ENCODE data around the gene MARVELD3.
"Not testable (repeated sequence)": the region's sequence is repeated elsewhere in the genome, so short reads cannot be mapped to it uniquely, and the experiment has no call there.

The MARVELD3 gene

DNA sequence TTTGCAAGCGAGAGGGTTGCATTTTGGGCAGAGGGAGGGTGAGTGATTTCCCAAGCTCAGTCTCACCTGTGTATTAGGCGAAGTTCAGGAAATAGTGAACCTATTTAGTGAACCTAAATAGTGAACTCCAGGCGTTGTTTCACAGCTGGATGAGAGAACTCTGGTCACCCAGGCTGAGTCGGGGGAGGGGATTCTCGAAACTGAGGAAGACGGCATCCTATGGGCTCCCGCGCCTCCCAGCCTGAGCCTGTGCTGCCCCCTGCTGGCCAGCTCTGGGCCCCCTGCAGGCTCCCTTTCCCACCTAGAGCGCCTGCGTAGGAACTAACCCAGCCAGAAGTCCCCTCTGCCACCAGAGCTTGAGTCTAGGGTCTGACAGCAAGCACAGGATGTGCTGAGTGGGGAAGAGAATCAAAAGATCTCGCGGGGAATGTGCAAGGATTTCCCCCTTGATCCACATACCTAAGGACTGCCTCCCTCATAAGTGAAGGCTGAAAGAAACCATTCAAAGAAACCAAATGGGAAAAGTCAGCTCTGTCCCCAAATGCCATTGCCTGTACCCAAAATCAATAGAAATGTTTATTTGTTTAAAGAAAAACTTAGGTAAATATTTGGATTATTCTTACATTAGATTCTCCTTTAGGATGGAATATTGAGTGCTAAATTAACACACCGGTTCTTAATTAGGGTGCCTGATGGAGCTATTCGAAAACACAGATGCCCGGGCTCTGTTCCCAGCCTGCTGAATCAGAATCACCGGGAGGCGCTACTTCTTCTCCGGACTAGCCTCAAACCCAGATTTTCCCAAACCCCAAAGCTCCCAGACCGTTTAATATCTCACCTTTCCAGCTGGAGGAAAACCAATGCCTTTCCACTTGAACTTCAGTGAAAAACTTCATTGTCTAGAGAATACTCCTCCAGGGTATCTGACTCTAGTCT lies 14.8 kb upstream of the MARVELD3 start:
- H3K4ac ChIP-seq (ENCODE audit: low read depth in 1 of 2, low read length in 2 of 2) = no peak overlapping the region
- peak overlapping the region; percentile 72 for H4K8ac ChIP-seq (ENCODE audit: low read length)
- no peaks in the 10 kb centered on the region for H3K36me3 ChIP-seq (ENCODE audit: control insufficient read depth in 1 of 2, insufficient read depth in 2 of 2, low read depth in 1 of 2, low read length in 2 of 2)
- H3K27ac ChIP-seq (ENCODE audit: low read length, poor library complexity, severe bottlenecking) = no peak overlapping the region
- H2AK5ac ChIP-seq (ENCODE audit: low read length, severe bottlenecking) = no peak overlapping the region
- H2BK12ac ChIP-seq (ENCODE audit: low read length in 2 of 2) = no peak overlapping the region
- H3K27me3 ChIP-seq (ENCODE audit: control insufficient read depth in 1 of 2, insufficient read depth in 1 of 2, low read length in 2 of 2) = peaks cover 16 to 19% of the 10 kb centered on the region in 2 experiments
- 24% methylated on average over 15 of the region's 19 CpGs for WGBS
- no peak overlapping the region for H2BK5ac ChIP-seq (ENCODE audit: low read depth, low read length, poor library complexity, severe bottlenecking)
- no peaks in the 10 kb centered on the region for H3K4me1 ChIP-seq (ENCODE audit: control insufficient read depth, insufficient read depth, low read depth, low read length)
- no peaks in the 10 kb centered on the region for H3K79me1 ChIP-seq (replicated peaks; ENCODE audit: low read length, poor library complexity, severe bottlenecking)
- peak overlapping the region; percentile 15 for H3K9ac ChIP-seq (ENCODE audit: low read length)
- H3K4me2 ChIP-seq (ENCODE audit: low read length, poor library complexity, severe bottlenecking) = no peak overlapping the region
- no peak overlapping the region for H3K23ac ChIP-seq (ENCODE audit: low read length in 2 of 2)
- DNase-seq = peak; percentile 51
- H3K4me3 ChIP-seq (ENCODE audit: insufficient read depth in 1 of 2, low read depth in 1 of 2, low read length in 2 of 2) = no peak overlapping the region
- H2BK120ac ChIP-seq (ENCODE audit: low read depth, low read length) = no peak overlapping the region
- H3K18ac ChIP-seq (ENCODE audit: low read depth in 1 of 2, low read length in 2 of 2) = no peak overlapping the region
- H2BK15ac ChIP-seq (ENCODE audit: low read depth, poor library complexity, severe bottlenecking) = no peak overlapping the region
- no peaks in the 10 kb centered on the region for H3K9me3 ChIP-seq (ENCODE audit: control insufficient read depth, low read length)
- no peak overlapping the region for H4K91ac ChIP-seq (ENCODE audit: low read length)
- H3K14ac ChIP-seq (ENCODE audit: low read length in 2 of 2) = no peak overlapping the region
- no peak overlapping the region for H2AFZ ChIP-seq (ENCODE audit: low read depth, low read length)

DNA sequence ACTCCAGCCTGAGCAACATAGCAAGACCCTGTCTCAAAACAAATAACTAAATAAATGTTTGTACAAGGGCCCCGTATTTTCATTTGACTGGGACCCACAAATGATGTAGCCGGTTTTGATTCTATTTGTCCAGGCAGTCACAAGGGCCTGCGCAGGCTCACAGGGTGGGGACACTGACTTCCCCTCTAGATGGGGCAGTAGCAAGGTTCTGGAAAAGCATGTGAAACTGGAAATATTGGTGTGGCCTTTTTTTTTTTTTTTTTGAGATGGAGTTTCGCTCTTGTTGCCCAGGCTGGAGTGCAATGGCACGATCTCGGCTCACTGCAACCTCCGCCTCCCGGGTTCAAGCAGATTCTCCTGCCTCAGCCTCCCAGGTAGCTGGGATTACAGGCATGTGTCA lies 11.0 kb upstream of the MARVELD3 start:
- not testable (repeated sequence) for H2BK120ac ChIP-seq (ENCODE audit: low read depth, low read length); H3K9ac ChIP-seq (ENCODE audit: low read length); H3K4ac ChIP-seq (ENCODE audit: low read depth in 1 of 2, low read length in 2 of 2); H3K27ac ChIP-seq (ENCODE audit: low read length, poor library complexity, severe bottlenecking); H2BK5ac ChIP-seq (ENCODE audit: low read depth, low read length, poor library complexity, severe bottlenecking); H3K36me3 ChIP-seq (ENCODE audit: control insufficient read depth in 1 of 2, insufficient read depth in 2 of 2, low read depth in 1 of 2, low read length in 2 of 2); H2BK12ac ChIP-seq (ENCODE audit: low read length in 2 of 2); H3K18ac ChIP-seq (ENCODE audit: low read depth in 1 of 2, low read length in 2 of 2); DNase-seq; H3K4me1 ChIP-seq (ENCODE audit: control insufficient read depth, insufficient read depth, low read depth, low read length); H2AK5ac ChIP-seq (ENCODE audit: low read length, severe bottlenecking); H3K14ac ChIP-seq (ENCODE audit: low read length in 2 of 2); H3K23ac ChIP-seq (ENCODE audit: low read length in 2 of 2); H4K91ac ChIP-seq (ENCODE audit: low read length); H3K79me1 ChIP-seq (replicated peaks; ENCODE audit: low read length, poor library complexity, severe bottlenecking); H4K8ac ChIP-seq (ENCODE audit: low read length); H3K4me2 ChIP-seq (ENCODE audit: low read length, poor library complexity, severe bottlenecking); H3K4me3 ChIP-seq (ENCODE audit: insufficient read depth in 1 of 2, low read depth in 1 of 2, low read length in 2 of 2); H2BK15ac ChIP-seq (ENCODE audit: low read depth, poor library complexity, severe bottlenecking); H2AFZ ChIP-seq (ENCODE audit: low read depth, low read length); H3K9me3 ChIP-seq (ENCODE audit: control insufficient read depth, low read length)
- WGBS = 87% methylated on average over 8 of the region's 8 CpGs
- H3K27me3 ChIP-seq (ENCODE audit: control insufficient read depth in 1 of 2, insufficient read depth in 1 of 2, low read length in 2 of 2) = peaks cover 17 to 28% of the 10 kb centered on the region in 2 experiments

DNA sequence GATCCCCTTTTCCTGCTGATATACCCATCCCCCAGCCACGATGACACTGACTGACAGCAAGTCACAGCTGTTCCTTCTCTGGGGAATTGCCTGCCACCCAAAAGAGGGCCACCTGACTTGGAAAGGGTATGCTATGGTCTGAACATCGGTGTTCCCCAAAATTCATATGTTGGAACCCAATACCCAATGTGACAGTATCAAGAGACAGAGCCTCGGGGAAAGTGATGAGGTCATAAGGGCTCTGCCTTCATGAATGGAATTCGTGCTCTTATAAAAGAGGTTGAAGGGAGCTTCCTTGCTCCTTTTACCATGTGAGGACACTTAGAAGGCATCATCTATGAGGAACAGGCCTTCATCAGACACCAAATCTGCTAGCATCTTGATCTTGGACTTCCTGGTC lies 7.6 kb upstream of the MARVELD3 start:
- no peak for DNase-seq
- Histone ChIP-seq H2BK15ac (ENCODE audit: low read depth, poor library complexity, severe bottlenecking) (no peak overlapping the region), H2AFZ (ENCODE audit: low read depth, low read length) (no peak overlapping the region), H3K18ac (ENCODE audit: low read depth in 1 of 2, low read length in 2 of 2) (no peak overlapping the region), H2BK120ac (ENCODE audit: low read depth, low read length) (no peak overlapping the region), H3K9me3 (ENCODE audit: control insufficient read depth, low read length) (no peaks in the 10 kb centered on the region), H3K14ac (ENCODE audit: low read length in 2 of 2) (no peak overlapping the region), H3K4me2 (ENCODE audit: low read length, poor library complexity, severe bottlenecking) (no peak overlapping the region), H3K27me3 (ENCODE audit: control insufficient read depth in 1 of 2, insufficient read depth in 1 of 2, low read length in 2 of 2) (peaks cover 17 to 32% of the 10 kb centered on the region in 2 experiments), H2BK5ac (ENCODE audit: low read depth, low read length, poor library complexity, severe bottlenecking) (no peak overlapping the region), H3K23ac (ENCODE audit: low read length in 2 of 2) (no peak overlapping the region), H3K4me3 (ENCODE audit: insufficient read depth in 1 of 2, low read depth in 1 of 2, low read length in 2 of 2) (no peak overlapping the region), H3K4me1 (ENCODE audit: control insufficient read depth, insufficient read depth, low read depth, low read length) (no peaks in the 10 kb centered on the region), H3K79me1 (replicated peaks; ENCODE audit: low read length, poor library complexity, severe bottlenecking) (no peaks in the 10 kb centered on the region), H2AK5ac (ENCODE audit: low read length, severe bottlenecking) (no peak overlapping the region), H3K4ac (ENCODE audit: low read depth in 1 of 2, low read length in 2 of 2) (no peak overlapping the region), H4K91ac (ENCODE audit: low read length) (no peak overlapping the region), H2BK12ac (ENCODE audit: low read length in 2 of 2) (no peak overlapping the region), H3K9ac (ENCODE audit: low read length) (no peak overlapping the region), H3K36me3 (ENCODE audit: control insufficient read depth in 1 of 2, insufficient read depth in 2 of 2, low read depth in 1 of 2, low read length in 2 of 2) (no peaks in the 10 kb centered on the region), H3K27ac (ENCODE audit: low read length, poor library complexity, severe bottlenecking) (no peak overlapping the region), H4K8ac (ENCODE audit: low read length) (no peak overlapping the region)
- 70% methylated on average over 4 of the region's 4 CpGs for whole genome bisulfite sequencing

DNA sequence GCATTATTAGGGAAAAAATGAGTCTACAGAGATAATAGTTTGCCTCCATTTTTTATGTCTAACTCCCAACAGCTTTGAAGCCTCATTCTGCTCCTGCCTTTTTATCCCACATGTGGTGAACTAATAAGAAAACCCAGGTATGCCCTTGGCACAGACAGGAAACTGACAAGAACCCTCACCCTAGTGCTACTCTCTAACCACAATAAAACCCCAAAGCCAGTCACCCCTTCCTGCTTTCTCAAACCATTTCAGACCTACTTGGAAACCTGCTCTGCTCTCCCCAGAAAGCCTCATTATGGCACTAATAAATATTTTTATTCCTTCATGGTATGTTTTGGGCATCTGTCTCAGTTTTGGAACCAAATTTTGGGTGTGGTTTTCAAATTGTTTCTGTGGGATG lies 3.9 kb upstream of the MARVELD3 start:
- no peak overlapping the region for H2BK12ac ChIP-seq (ENCODE audit: low read length in 2 of 2)
- H2AFZ ChIP-seq (ENCODE audit: low read depth, low read length) = no peak overlapping the region
- H3K4me3 ChIP-seq (ENCODE audit: insufficient read depth in 1 of 2, low read depth in 1 of 2, low read length in 2 of 2) = no peak overlapping the region
- no peaks in the 10 kb centered on the region for H3K79me1 ChIP-seq (replicated peaks; ENCODE audit: low read length, poor library complexity, severe bottlenecking)
- H2BK5ac ChIP-seq (ENCODE audit: low read depth, low read length, poor library complexity, severe bottlenecking) = no peak overlapping the region
- DNase-seq = no peak
- H3K14ac ChIP-seq (ENCODE audit: low read length in 2 of 2) = no peak overlapping the region
- no peak overlapping the region for H3K9ac ChIP-seq (ENCODE audit: low read length)
- no peak overlapping the region for H3K4me2 ChIP-seq (ENCODE audit: low read length, poor library complexity, severe bottlenecking)
- H4K91ac ChIP-seq (ENCODE audit: low read length) = no peak overlapping the region
- no peak overlapping the region for H3K4ac ChIP-seq (ENCODE audit: low read depth in 1 of 2, low read length in 2 of 2)
- no peaks in the 10 kb centered on the region for H3K9me3 ChIP-seq (ENCODE audit: control insufficient read depth, low read length)
- H3K23ac ChIP-seq (ENCODE audit: low read length in 2 of 2) = no peak overlapping the region
- peaks cover 9% of the 10 kb centered on the region for H3K4me1 ChIP-seq (ENCODE audit: control insufficient read depth, insufficient read depth, low read depth, low read length)
- no peak overlapping the region for H3K18ac ChIP-seq (ENCODE audit: low read depth in 1 of 2, low read length in 2 of 2)
- H3K27ac ChIP-seq (ENCODE audit: low read length, poor library complexity, severe bottlenecking) = no peak overlapping the region
- no peaks in the 10 kb centered on the region for H3K36me3 ChIP-seq (ENCODE audit: control insufficient read depth in 1 of 2, insufficient read depth in 2 of 2, low read depth in 1 of 2, low read length in 2 of 2)
- no peak overlapping the region for H4K8ac ChIP-seq (ENCODE audit: low read length)
- peaks cover 45 to 58% of the 10 kb centered on the region in 2 experiments for H3K27me3 ChIP-seq (ENCODE audit: control insufficient read depth in 1 of 2, insufficient read depth in 1 of 2, low read length in 2 of 2)
- H2BK120ac ChIP-seq (ENCODE audit: low read depth, low read length) = no peak overlapping the region
- H2BK15ac ChIP-seq (ENCODE audit: low read depth, poor library complexity, severe bottlenecking) = no peak overlapping the region
- no peak overlapping the region for H2AK5ac ChIP-seq (ENCODE audit: low read length, severe bottlenecking)

Measured in mesenchymal stem cell (in vitro differentiated cells and primary cell).